CD4-positive, alpha-beta memory T cell (primary cell): Measurements from ENCODE around the gene ATP10B. TPM values are rescaled to one million over a fixed set of nuclear protein-coding genes. Genes with fewer than 3 reads are reported as not detected.

Experiments used
- CTCF ChIA-PET: fragments of 350-600 bp; sonication (Branson Sonifier 250); formaldehyde crosslinking; loops from one replicate; lab custom pipeline; 2021; ENCODE audit warnings: inconsistent platforms; ENCODE audit not compliant: partially characterized antibody; lab: Charles Lee
- POLR2A ChIA-PET: fragments of 350-600 bp; sonication (Branson Sonifier 250); formaldehyde crosslinking; loops from one replicate; lab custom pipeline; 2021; ENCODE audit not compliant: partially characterized antibody; lab: Charles Lee
- DNase-seq, 5 donors: peaks; one replicate each; pipeline versions ENCODE4 v3.0.0 to v3.0.0-alpha.2; 2020 to 2022; ENCODE audit warnings: mixed read lengths in 1 of 5
- H3K27ac ChIP-seq: one replicate; pipeline ENCODE4 v1.7.0; 2013; ENCODE audit warnings: low read depth, low read length
- H3K27me3 ChIP-seq: 2 replicates; pipeline ENCODE4 v1.7.0; 2013; ENCODE audit warnings: mild to moderate bottlenecking, low read length, moderate library complexity; ENCODE audit not compliant: insufficient read depth
- H3K36me3 ChIP-seq: 2 replicates; pipeline ENCODE4 v1.7.0; 2013; ENCODE audit warnings: mild to moderate bottlenecking, low read length, moderate library complexity; ENCODE audit not compliant: insufficient read depth
- H3K4me1 ChIP-seq: 2 replicates; pipeline ENCODE4 v1.7.0; 2013; ENCODE audit warnings: mild to moderate bottlenecking, low read length, moderate library complexity; ENCODE audit not compliant: insufficient read depth
- H3K4me3 ChIP-seq, 2 donors: one replicate each; pipeline ENCODE4 v1.7.0; 2013; ENCODE audit warnings: low read length in 2 of 2, mild to moderate bottlenecking in 1 of 2
- H3K9me3 ChIP-seq, 2 donors: one replicate each; pipeline ENCODE4 v1.7.0; 2013; ENCODE audit warnings: low read length in 2 of 2, control low read depth in 1 of 2; ENCODE audit not compliant: control insufficient read depth in 1 of 2
- H3K27ac Mint-ChIP-seq, 7 donors: one replicate each; pipeline ENCODE4 v1.8.0; 2020 to 2021; ENCODE audit warnings: mixed read lengths in 7 of 7, mild to moderate bottlenecking in 6 of 7, inconsistent platforms in 3 of 7, moderate library complexity in 3 of 7
- H3K27me3 Mint-ChIP-seq, 2 donors: one replicate each; pipeline ENCODE4 v1.8.0; 2020 to 2021; ENCODE audit warnings: mixed read lengths in 2 of 2
- H3K36me3 Mint-ChIP-seq, 2 donors: one replicate each; pipeline ENCODE4 v1.8.0; 2020 to 2021; ENCODE audit warnings: mixed read lengths in 2 of 2, inconsistent platforms in 1 of 2, mild to moderate bottlenecking in 1 of 2
- H3K4me1 Mint-ChIP-seq, 4 donors: one replicate each; pipeline ENCODE4 v1.8.0; 2020 to 2021; ENCODE audit warnings: mixed read lengths in 4 of 4, mild to moderate bottlenecking in 1 of 4
- H3K4me3 Mint-ChIP-seq, 8 donors: one replicate each; pipeline ENCODE4 v1.8.0; 2020 to 2021; ENCODE audit warnings: mixed read lengths in 8 of 8, mild to moderate bottlenecking in 7 of 8, moderate library complexity in 6 of 8, inconsistent platforms in 3 of 8
- H3K9me3 Mint-ChIP-seq, 8 donors: one replicate each; pipeline ENCODE4 v1.8.0; 2020 to 2021; ENCODE audit warnings: mixed read lengths in 8 of 8, mild to moderate bottlenecking in 5 of 8, inconsistent platforms in 3 of 8, moderate library complexity in 1 of 8
- intact Hi-C: fragments of 100-400 bp; cut with micrococcal nuclease; formaldehyde crosslinking; loops from one replicate; pipeline ENCODE4 v1.15.1; 2023
- polyA plus RNA-seq, 2 donors: library from polyadenylated mRNA; unstranded; fragments of 300-500 nt; fragmentation: Illumina TruSeq; gene quantifications; one replicate each; pipeline ENCODE4 v1.2.3, GENCODE V29; 2021
- total RNA-seq, 2 experiments: library from RNA; stranded (reverse); gene quantifications; one replicate each; pipeline ENCODE4 v1.2.3, GENCODE V29; 2021

Gene ATP10B
- total and polyA plus RNA-seq, 4 experiments from 2014 or later, result not detected

DNA sequence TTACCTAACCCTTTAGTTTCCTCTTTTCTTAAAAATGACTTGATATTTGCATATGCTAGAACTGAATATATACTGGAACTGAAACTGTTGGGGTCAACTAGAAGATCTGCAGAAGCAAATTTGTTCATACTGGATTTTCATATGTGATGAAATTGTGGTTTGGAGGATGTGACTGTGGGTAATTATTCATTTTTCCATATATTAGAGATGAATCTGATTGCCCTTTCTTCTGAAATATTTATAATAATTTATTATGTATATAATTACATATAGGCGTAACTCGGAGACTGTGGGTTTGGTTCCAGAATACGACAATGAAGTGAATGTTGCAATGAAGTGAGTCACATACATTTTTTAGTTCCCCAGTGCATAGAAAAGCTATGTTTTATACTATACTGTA is 149.1 kb downstream of the ATP10B start:
- Mint-ChIP-seq H3K27me3 (no peaks in the 10 kb centered on the region), H3K27ac (no peak overlapping the region), H3K36me3 (no peaks in the 10 kb centered on the region), H3K9me3 (no peaks in the 10 kb centered on the region), H3K4me3 (no peak overlapping the region), H3K4me1 (no peaks in the 10 kb centered on the region)
- intact Hi-C loops, result no loop called here
- H3K4me1 ChIP-seq, result no peaks in the 10 kb centered on the region
- H3K27ac ChIP-seq, result no peak overlapping the region
- no peaks in the 10 kb centered on the region for H3K9me3 ChIP-seq
- no peak for DNase-seq
- no peak overlapping the region for H3K4me3 ChIP-seq
- H3K36me3 ChIP-seq, result no peaks in the 10 kb centered on the region
- POLR2A ChIA-PET, result no interaction called here
- no peaks in the 10 kb centered on the region for H3K27me3 ChIP-seq
- CTCF ChIA-PET, result no interaction called here

DNA sequence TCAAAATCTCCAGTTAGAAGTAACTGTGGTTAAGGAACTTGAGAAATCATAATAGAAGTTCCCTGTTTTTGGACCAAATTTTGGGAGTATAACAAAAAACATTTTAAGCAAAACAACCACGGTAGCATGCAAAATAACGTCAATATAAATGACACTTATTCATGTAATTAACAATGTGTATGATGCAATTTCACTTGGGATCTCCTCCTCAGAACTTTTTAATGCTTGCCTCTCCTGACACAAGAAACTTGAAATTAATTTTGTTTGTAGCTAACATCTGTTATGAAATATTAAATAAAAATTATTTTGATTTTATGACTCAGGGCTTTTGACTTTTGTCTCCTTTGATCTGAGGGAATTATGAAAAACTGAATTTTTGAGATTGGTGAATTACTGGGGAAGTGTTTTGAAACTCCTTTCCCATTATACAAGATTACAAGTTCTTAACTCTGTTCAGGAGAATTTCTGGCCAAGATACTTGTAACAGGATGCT is 149.7 kb downstream of the ATP10B start:
- no peaks in the 10 kb centered on the region for H3K9me3 ChIP-seq
- H3K27me3 ChIP-seq, result no peaks in the 10 kb centered on the region
- no peak for DNase-seq
- POLR2A ChIA-PET, result no interaction called here
- intact Hi-C loops, result no loop called here
- Mint-ChIP-seq H3K27me3 (no peaks in the 10 kb centered on the region), H3K27ac (no peak overlapping the region), H3K9me3 (no peaks in the 10 kb centered on the region), H3K36me3 (no peaks in the 10 kb centered on the region), H3K4me3 (no peak overlapping the region), H3K4me1 (no peaks in the 10 kb centered on the region)
- no peak overlapping the region for H3K27ac ChIP-seq
- H3K36me3 ChIP-seq, result no peaks in the 10 kb centered on the region
- CTCF ChIA-PET, result no interaction called here
- H3K4me3 ChIP-seq, result no peak overlapping the region
- H3K4me1 ChIP-seq, result no peaks in the 10 kb centered on the region

DNA sequence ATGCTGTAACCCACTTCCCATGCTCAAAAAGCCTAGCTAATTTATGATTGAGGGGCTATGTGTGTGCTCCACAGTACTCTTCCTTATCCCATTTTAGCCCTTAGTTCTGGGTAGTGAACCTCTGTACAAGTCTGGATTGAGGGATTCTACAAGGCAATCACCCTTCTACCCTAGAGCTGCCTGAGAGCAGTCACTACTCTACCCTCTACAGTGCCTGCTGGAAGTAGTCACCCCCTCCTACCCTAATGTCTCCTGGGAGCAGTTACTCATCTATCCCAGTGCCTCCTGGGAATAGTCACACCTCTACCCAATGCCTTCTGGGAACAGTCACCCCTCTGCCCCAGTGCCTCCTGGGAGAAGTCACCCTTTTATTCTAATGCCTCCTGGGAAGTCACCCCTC is 150.6 kb downstream of the ATP10B start:
- H3K27ac ChIP-seq, result no peak overlapping the region

DNA sequence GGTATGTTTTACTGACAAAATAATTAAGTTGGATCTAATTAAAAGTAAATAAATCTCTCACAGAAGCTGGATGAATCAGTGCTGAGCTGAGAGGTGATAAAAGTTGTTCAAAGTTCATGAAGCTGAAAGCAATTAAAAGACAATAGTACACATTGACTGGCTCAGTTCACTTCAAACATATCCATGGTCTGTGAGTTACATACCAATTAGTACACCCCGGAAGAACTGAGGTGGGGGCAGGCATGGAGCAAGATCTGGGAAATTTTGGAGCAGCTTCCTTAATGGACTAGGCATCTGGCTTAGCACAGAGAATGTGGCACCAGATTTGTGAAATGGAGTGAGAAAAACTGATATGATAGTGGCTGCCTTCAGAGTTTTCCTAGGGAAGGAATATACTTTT is 152.7 kb downstream of the ATP10B start:
- CTCF ChIA-PET, result no interaction called here
- Mint-ChIP-seq H3K4me1 (no peaks in the 10 kb centered on the region), H3K9me3 (no peaks in the 10 kb centered on the region), H3K4me3 (no peak overlapping the region), H3K27me3 (no peaks in the 10 kb centered on the region), H3K36me3 (no peaks in the 10 kb centered on the region), H3K27ac (peak overlapping the region in 1 of 7 donors; percentile 58)
- Histone ChIP-seq H3K36me3 (no peaks in the 10 kb centered on the region), H3K4me1 (no peaks in the 10 kb centered on the region), H3K9me3 (no peaks in the 10 kb centered on the region), H3K27ac (no peak overlapping the region), H3K27me3 (no peaks in the 10 kb centered on the region), H3K4me3 (no peak overlapping the region)
- DNase-seq, result no peak
- intact Hi-C loops, result no loop called here
- POLR2A ChIA-PET, result no interaction called here

More for the DNA sequence above, 150.6 kb downstream of the ATP10B start:
- ChIA-PET CTCF (no interaction called here), POLR2A (no interaction called here)
- Histone ChIP-seq H3K4me3 (no peak overlapping the region), H3K27me3 (no peaks in the 10 kb centered on the region), H3K9me3 (no peaks in the 10 kb centered on the region), H3K4me1 (no peaks in the 10 kb centered on the region), H3K36me3 (no peaks in the 10 kb centered on the region)
- Mint-ChIP-seq H3K9me3 (no peaks in the 10 kb centered on the region), H3K4me1 (no peaks in the 10 kb centered on the region), H3K4me3 (no peak overlapping the region), H3K27me3 (no peaks in the 10 kb centered on the region), H3K27ac (no peak overlapping the region), H3K36me3 (no peaks in the 10 kb centered on the region)
- DNase-seq, result no peak
- intact Hi-C loops, result no loop called here

DNA sequence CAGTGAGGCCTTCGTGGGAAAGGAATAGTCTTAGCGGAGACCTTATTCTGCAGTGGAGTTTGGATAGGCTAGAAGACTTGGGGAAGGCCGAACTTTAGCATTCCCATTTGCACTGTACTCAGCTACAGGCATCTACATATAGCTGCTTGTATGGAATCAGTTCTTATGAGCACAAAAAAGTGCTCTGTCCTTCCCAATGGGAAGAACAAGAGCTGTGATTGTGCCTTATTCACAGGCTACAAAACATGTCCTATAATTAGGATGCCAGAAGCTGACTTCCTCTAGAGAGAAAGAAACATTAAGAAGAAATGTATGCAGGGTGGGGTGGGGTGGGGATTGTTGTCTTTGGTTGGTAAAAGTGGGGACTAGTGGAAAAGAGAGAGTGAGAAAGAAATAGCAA is 154.7 kb downstream of the ATP10B start:
- Mint-ChIP-seq H3K36me3 (no peaks in the 10 kb centered on the region), H3K4me3 (no peak overlapping the region), H3K27ac (no peak overlapping the region), H3K9me3 (no peaks in the 10 kb centered on the region), H3K4me1 (no peaks in the 10 kb centered on the region), H3K27me3 (no peaks in the 10 kb centered on the region)
- no peak for DNase-seq
- Histone ChIP-seq H3K36me3 (no peaks in the 10 kb centered on the region), H3K4me3 (no peak overlapping the region), H3K27me3 (no peaks in the 10 kb centered on the region), H3K27ac (no peak overlapping the region), H3K9me3 (no peaks in the 10 kb centered on the region), H3K4me1 (no peaks in the 10 kb centered on the region)
- POLR2A ChIA-PET, result no interaction called here
- CTCF ChIA-PET, result no interaction called here
- intact Hi-C loops, result no loop called here

DNA sequence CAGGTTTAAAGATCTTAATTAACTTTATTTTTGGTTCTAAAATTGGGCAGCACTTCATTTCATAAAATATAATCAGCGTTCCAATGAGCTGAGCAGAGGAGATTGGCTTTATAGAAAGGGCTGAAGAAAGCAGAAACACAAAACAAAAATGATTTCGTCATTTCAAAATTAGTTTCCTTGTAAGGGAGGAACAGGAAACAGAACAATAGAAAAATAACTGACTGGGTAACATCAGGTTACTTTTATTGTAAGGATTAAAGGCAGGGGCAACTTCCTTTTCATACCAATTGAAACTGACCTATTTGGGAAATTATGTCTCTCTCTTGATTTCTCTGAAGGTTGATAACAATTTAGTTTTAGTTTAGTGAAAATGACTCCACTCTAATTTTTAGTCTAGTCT is 157.1 kb downstream of the ATP10B start:
- ChIA-PET POLR2A (no interaction called here), CTCF (no interaction called here)
- Mint-ChIP-seq H3K27me3 (no peaks in the 10 kb centered on the region), H3K4me3 (no peak overlapping the region), H3K4me1 (no peaks in the 10 kb centered on the region), H3K27ac (no peak overlapping the region), H3K36me3 (no peaks in the 10 kb centered on the region), H3K9me3 (peaks cover 0 to 4% (median 0%) of the 10 kb centered on the region in 8 donors)
- Histone ChIP-seq H3K4me1 (no peaks in the 10 kb centered on the region), H3K4me3 (no peak overlapping the region), H3K9me3 (no peaks in the 10 kb centered on the region), H3K27me3 (no peaks in the 10 kb centered on the region), H3K36me3 (no peaks in the 10 kb centered on the region), H3K27ac (no peak overlapping the region)
- intact Hi-C loops, result no loop called here
- no peak for DNase-seq

DNA sequence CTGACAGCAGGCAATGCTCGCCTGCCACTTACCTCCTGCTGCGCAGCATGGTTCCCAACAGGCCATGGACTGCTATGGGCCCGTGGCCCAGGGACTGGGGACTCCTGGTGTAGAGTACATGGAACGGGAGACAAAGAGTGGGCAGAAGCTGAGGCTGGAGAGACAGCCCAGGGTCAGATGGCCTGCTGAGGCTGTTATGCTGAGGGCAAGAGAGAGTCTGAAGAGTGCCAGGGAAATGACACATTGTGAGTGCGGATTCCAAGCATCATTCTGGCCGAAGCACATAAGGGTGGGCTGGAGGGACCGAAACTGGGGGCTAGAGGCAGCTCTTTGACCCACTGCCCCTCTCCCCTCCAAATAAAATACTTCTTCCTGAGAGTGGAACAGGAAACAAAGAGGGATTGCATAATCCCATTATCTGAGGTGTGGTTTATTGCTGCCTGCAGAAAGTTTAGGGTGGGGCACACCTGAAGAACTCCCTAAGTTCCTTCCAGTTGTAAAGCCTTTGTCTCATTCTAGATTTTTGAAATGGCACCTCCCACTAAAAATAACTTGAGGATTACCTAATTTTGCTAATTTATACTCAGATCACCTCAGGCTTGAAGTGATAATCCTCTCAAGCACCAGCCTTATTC is 158.1 kb downstream of the ATP10B start:
- POLR2A ChIA-PET, result no interaction called here
- Histone ChIP-seq H3K9me3 (no peaks in the 10 kb centered on the region), H3K27ac (no peak overlapping the region), H3K4me3 (no peak overlapping the region), H3K36me3 (no peaks in the 10 kb centered on the region), H3K4me1 (no peaks in the 10 kb centered on the region), H3K27me3 (no peaks in the 10 kb centered on the region)
- H3K36me3 Mint-ChIP-seq, result no peaks in the 10 kb centered on the region
- H3K4me3 Mint-ChIP-seq, result peak overlapping the region in 1 of 8 donors; percentile 2
- CTCF ChIA-PET, result no interaction called here
- H3K4me1 Mint-ChIP-seq, result no peaks in the 10 kb centered on the region
- no peak overlapping the region for H3K27ac Mint-ChIP-seq
- intact Hi-C loops, result no loop called here
- no peak for DNase-seq
- no peaks in the 10 kb centered on the region for H3K27me3 Mint-ChIP-seq
- H3K9me3 Mint-ChIP-seq, result peaks cover 0 to 4% (median 0%) of the 10 kb centered on the region in 8 donors
